ENCODE measurements around the gene MTA2. TPM values are rescaled to one million over a fixed set of nuclear protein-coding genes. Genes with fewer than 3 reads are reported as not detected.

Gene MTA2
- total and polyA plus RNA-seq, 2 of the 8 experiments (the other 6 are each of a cell fraction or from before 2014, with no cell fraction given), result 25.7 to 114 TPM

GRCh38 chr11:62573592-62574362, 27.9 kb downstream of the MTA2 start, which contains the start of gene EEF1G (continued):
- TF ChIP-seq KDM1A (IDR thresholded peaks at IDR 0.05; ENCODE audit: borderline replicate concordance, low read length), result no peak
- TF ChIP-seq CREB1 (IDR thresholded peaks at IDR 0.05), result peak; percentile 6; the same call in 1 of the 2 replicates
- no peak for TF ChIP-seq CHD1 (IDR thresholded peaks at IDR 0.05; ENCODE audit: low read depth, low read length)
- TF ChIP-seq JUND (IDR thresholded peaks at IDR 0.05; ENCODE audit: low read length), result peak; percentile 26; the same call in 1 of the 2 replicates
- no peak for TF ChIP-seq SRF (IDR thresholded peaks at IDR 0.05; ENCODE audit: low read depth, low read length)
- TF ChIP-seq JUN (IDR thresholded peaks at IDR 0.05; ENCODE audit: low read depth, low read length), result no peak
- peak; percentile 64 to 86 for TF ChIP-seq POLR2A (IDR thresholded peaks at IDR 0.05; ENCODE audit: control extremely low read depth in 1 of 2, low read depth in 2 of 2, low read length in 2 of 2)
- TF ChIP-seq ATF3 (IDR thresholded peaks at IDR 0.05; ENCODE audit: insufficient read depth, low read depth, low read length), result 0 out of 2 replicates have a peak, but pooled peaks have one; percentile 36
- peak; percentile 16 for TF ChIP-seq PHF8 (conservative IDR thresholded peaks at IDR 0.05; ENCODE audit: low read depth, low read length)
- 0 out of 2 replicates have a peak, but pooled peaks have one; percentile 43 for TF ChIP-seq ATF2 (IDR thresholded peaks at IDR 0.05; ENCODE audit: low read length)
- no peak for TF ChIP-seq RAD21 (IDR thresholded peaks at IDR 0.05 in 1 of 2, conservative IDR thresholded peaks at IDR 0.05 in 1 of 2; ENCODE audit: low read depth in 2 of 2, low read length in 2 of 2)
- TF ChIP-seq NRF1 (IDR thresholded peaks at IDR 0.05; ENCODE audit: low read depth, low read length), result peak; percentile 91

All from H1 (cell line).